ENCODE measurements around the gene OR52H1. TPM values are rescaled to one million over a fixed set of nuclear protein-coding genes. Genes with fewer than 3 reads are reported as not detected.
A peak's percentile ranks its signal among the peaks of the same experiment; 100 is the strongest.

Gene OR52H1
- total RNA-seq, 1 experiment from 2014 or later = not detected

GRCh38 chr11:5556596-5557188, 8.4 kb upstream of the OR52H1 start:
- ATAC-seq (no peak), DNase-seq (no peak)
- Histone ChIP-seq H4K20me1 (ENCODE audit: low read length) (no peaks in the 10 kb centered on the region), H3K27ac (ENCODE audit: low read length) (no peak overlapping the region), H3K27me3 (ENCODE audit: low read length) (0 out of 2 replicates have a peak, but pooled peaks cover 7% of the 10 kb centered on the region), H2AFZ (ENCODE audit: low read length) (no peak overlapping the region), H3K4me1 (ENCODE audit: insufficient read depth, low read length) (no peaks in the 10 kb centered on the region), H3K4me2 (ENCODE audit: low read length) (no peak overlapping the region), H3K36me3 (ENCODE audit: low read depth, low read length) (no peaks in the 10 kb centered on the region), H3K9me3 (ENCODE audit: low read length) (no peaks in the 10 kb centered on the region), H3K9ac (ENCODE audit: low read length) (no peak overlapping the region), H3K4me3 (ENCODE audit: low read length) (no peak overlapping the region), H3K79me2 (ENCODE audit: low read length) (no peaks in the 10 kb centered on the region), H3F3A (ENCODE audit: low read length, unreplicated experiment) (no peaks in the 10 kb centered on the region), H3K9me2 (replicated peaks; ENCODE audit: low read length) (no peaks in the 10 kb centered on the region)
- TF ChIP-seq EZH2phosphoT487 (IDR thresholded peaks at IDR 0.05; ENCODE audit: borderline replicate concordance, low read length) = no peak
- no peak for TF ChIP-seq EZH2 (IDR thresholded peaks at IDR 0.05; ENCODE audit: low read length, unreplicated experiment)
- no peak for TF ChIP-seq CTCF (conservative IDR thresholded peaks at IDR 0.05; ENCODE audit: low read depth, low read length)
- POLR2A ChIA-PET (ENCODE audit: unreplicated experiment) = no interaction called here
- no TSS peak for BruUV-seq (replicated peaks)
- intact Hi-C loops (cut with micrococcal nuclease) = no loop called here
- CTCF ChIA-PET = no interaction called here

- H3K4me2 ChIP-seq (ENCODE audit: low read length) = no peak overlapping the region
- H3K79me2 ChIP-seq (ENCODE audit: low read length) = no peaks in the 10 kb centered on the region
- H3K9me3 ChIP-seq (ENCODE audit: low read length) = no peaks in the 10 kb centered on the region
- H3K27me3 ChIP-seq (ENCODE audit: low read length) = 0 out of 2 replicates have a peak, but pooled peaks cover 7% of the 10 kb centered on the region
- ATAC-seq = no peak
- POLR2A ChIA-PET (ENCODE audit: unreplicated experiment) = no interaction called here
- H3K4me3 ChIP-seq (ENCODE audit: low read length) = no peak overlapping the region
- no peak overlapping the region for H2AFZ ChIP-seq (ENCODE audit: low read length)
- intact Hi-C loops (cut with micrococcal nuclease) = loop anchor here (2.0 kb wide), 1 partner anchor 77 kb away; no protein-coding TSS in a partner anchor
- H4K20me1 ChIP-seq (ENCODE audit: low read length) = no peaks in the 10 kb centered on the region
- peaks cover 12% of the 10 kb centered on the region for H3K4me1 ChIP-seq (ENCODE audit: insufficient read depth, low read length)
- H3K9me2 ChIP-seq (replicated peaks; ENCODE audit: low read length) = no peaks in the 10 kb centered on the region
- no peak for TF ChIP-seq EZH2phosphoT487 (IDR thresholded peaks at IDR 0.05; ENCODE audit: borderline replicate concordance, low read length)
- peak; percentile 52 for TF ChIP-seq CTCF (conservative IDR thresholded peaks at IDR 0.05; ENCODE audit: low read depth, low read length)
- H3K36me3 ChIP-seq (ENCODE audit: low read depth, low read length) = no peaks in the 10 kb centered on the region
- H3F3A ChIP-seq (ENCODE audit: low read length, unreplicated experiment) = no peaks in the 10 kb centered on the region
- H3K27ac ChIP-seq (ENCODE audit: low read length) = no peak overlapping the region
- H3K9ac ChIP-seq (ENCODE audit: low read length) = no peak overlapping the region
- no TSS peak for BruUV-seq (replicated peaks)
- CTCF ChIA-PET = interaction anchor here (0.5 to 0.7 kb wide), 4 partner anchors 77 to 1125 kb away, joined by 3 to 4 read pairs (median 3); no protein-coding TSS in a partner anchor
- peak; percentile 7 for DNase-seq
These were observed 5.0 kb upstream of the OR52H1 start for GRCh38 chr11:5553343-5553742.

GRCh38 chr11:5550440-5551095, 2.2 kb upstream of the OR52H1 start:
- no peaks in the 10 kb centered on the region for H3K36me3 ChIP-seq (ENCODE audit: low read depth, low read length)
- H3K79me2 ChIP-seq (ENCODE audit: low read length) = no peaks in the 10 kb centered on the region
- no peak overlapping the region for H3K9ac ChIP-seq (ENCODE audit: low read length)
- no peaks in the 10 kb centered on the region for H4K20me1 ChIP-seq (ENCODE audit: low read length)
- no peak overlapping the region for H2AFZ ChIP-seq (ENCODE audit: low read length)
- H3K27me3 ChIP-seq (ENCODE audit: low read length) = no peaks in the 10 kb centered on the region
- TF ChIP-seq EZH2phosphoT487 (IDR thresholded peaks at IDR 0.05; ENCODE audit: borderline replicate concordance, low read length) (no peak), CTCF (conservative IDR thresholded peaks at IDR 0.05; ENCODE audit: low read depth, low read length) (no peak), EZH2 (IDR thresholded peaks at IDR 0.05; ENCODE audit: low read length, unreplicated experiment) (no peak)
- ATAC-seq = peak; percentile 92
- H3K4me3 ChIP-seq (ENCODE audit: low read length) = no peak overlapping the region
- H3K4me2 ChIP-seq (ENCODE audit: low read length) = peak overlapping the region; percentile 61
- POLR2A ChIA-PET (ENCODE audit: unreplicated experiment) = no interaction called here
- peak; percentile 80 for DNase-seq
- intact Hi-C loops (cut with micrococcal nuclease) = no loop called here
- H3K4me1 ChIP-seq (ENCODE audit: insufficient read depth, low read length) = peaks cover 12% of the 10 kb centered on the region
- H3F3A ChIP-seq (ENCODE audit: low read length, unreplicated experiment) = no peaks in the 10 kb centered on the region
- no TSS peak for BruUV-seq (replicated peaks)
- no peaks in the 10 kb centered on the region for H3K9me2 ChIP-seq (replicated peaks; ENCODE audit: low read length)
- no peaks in the 10 kb centered on the region for H3K9me3 ChIP-seq (ENCODE audit: low read length)
- CTCF ChIA-PET = no interaction called here
- no peak overlapping the region for H3K27ac ChIP-seq (ENCODE audit: low read length)

Data from PC-3 (cell line).